Measurements from ENCODE around the gene VAV3.

The VAV3 gene

GRCh38 chr1:107942814-107943213 is 22.2 kb downstream of the VAV3 start:
- no peak overlapping the region for H3K4me3 ChIP-seq (ENCODE audit: low read length)
- no peak for DNase-seq (ENCODE audit: low read depth)
- no peak for TF ChIP-seq CTCF (conservative IDR thresholded peaks at IDR 0.05; ENCODE audit: low read length)

- DNase-seq (ENCODE audit: low read depth) = no peak
- no peak overlapping the region for H3K4me3 ChIP-seq (ENCODE audit: low read length)
- TF ChIP-seq CTCF (conservative IDR thresholded peaks at IDR 0.05; ENCODE audit: low read length) = no peak
Measured at GRCh38 chr1:107941531-107941930, 23.4 kb downstream of the VAV3 start.

- peak; percentile 73 for DNase-seq (ENCODE audit: low read depth)
- no peak for TF ChIP-seq CTCF (conservative IDR thresholded peaks at IDR 0.05; ENCODE audit: low read length)
- H3K4me3 ChIP-seq (ENCODE audit: low read length) = no peak overlapping the region
Measured at GRCh38 chr1:107941123-107941522, 23.9 kb downstream of the VAV3 start.

GRCh38 chr1:107940701-107941100 is 24.3 kb downstream of the VAV3 start:
- no peak for TF ChIP-seq CTCF (conservative IDR thresholded peaks at IDR 0.05; ENCODE audit: low read length)
- no peak overlapping the region for H3K4me3 ChIP-seq (ENCODE audit: low read length)
- DNase-seq (ENCODE audit: low read depth) = no peak

GRCh38 chr1:107940017-107940577 is 24.9 kb downstream of the VAV3 start:
- H3K4me3 ChIP-seq (ENCODE audit: low read length) = no peak overlapping the region
- no peak for DNase-seq (ENCODE audit: low read depth)
- no peak for TF ChIP-seq CTCF (conservative IDR thresholded peaks at IDR 0.05; ENCODE audit: low read length)

GRCh38 chr1:107939256-107939655 is 25.7 kb downstream of the VAV3 start:
- no peak for DNase-seq (ENCODE audit: low read depth)
- TF ChIP-seq CTCF (conservative IDR thresholded peaks at IDR 0.05; ENCODE audit: low read length) = no peak
- H3K4me3 ChIP-seq (ENCODE audit: low read length) = no peak overlapping the region

- TF ChIP-seq CTCF (conservative IDR thresholded peaks at IDR 0.05; ENCODE audit: low read length) = no peak
- DNase-seq (ENCODE audit: low read depth) = peak; percentile 99
- no peak overlapping the region for H3K4me3 ChIP-seq (ENCODE audit: low read length)
Measured at GRCh38 chr1:107936498-107937481, 28.2 kb downstream of the VAV3 start.

Data from AG10803 (cell line).